ENCODE measurements around the gene CYP2C19.
"Not testable (repeated sequence)": the region's sequence is repeated elsewhere in the genome, so short reads cannot be mapped to it uniquely, and the experiment has no call there.

The CYP2C19 gene

DNA sequence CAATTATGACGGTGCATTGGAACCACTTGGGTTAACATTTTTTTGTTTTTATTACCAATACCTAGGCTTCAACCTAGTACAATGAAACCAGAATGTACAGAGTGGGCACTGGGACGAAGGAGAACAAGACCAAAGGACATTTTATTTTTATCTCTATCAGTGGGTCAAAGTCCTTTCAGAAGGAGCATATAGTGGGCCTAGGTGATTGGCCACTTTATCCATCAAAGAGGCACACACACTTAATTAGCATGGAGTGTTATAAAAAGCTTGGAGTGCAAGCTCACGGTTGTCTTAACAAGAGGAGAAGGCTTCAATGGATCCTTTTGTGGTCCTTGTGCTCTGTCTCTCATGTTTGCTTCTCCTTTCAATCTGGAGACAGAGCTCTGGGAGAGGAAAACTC, at the start of gene CYP2C19:
Gene CYP2C19 (plus strand): TSS at position 289 of the 400 bp plus-strand sequence. CDS start 25 bp downstream, at position 314.
- DNase-seq (ENCODE audit: low read depth, low spot score) = no peak

DNA sequence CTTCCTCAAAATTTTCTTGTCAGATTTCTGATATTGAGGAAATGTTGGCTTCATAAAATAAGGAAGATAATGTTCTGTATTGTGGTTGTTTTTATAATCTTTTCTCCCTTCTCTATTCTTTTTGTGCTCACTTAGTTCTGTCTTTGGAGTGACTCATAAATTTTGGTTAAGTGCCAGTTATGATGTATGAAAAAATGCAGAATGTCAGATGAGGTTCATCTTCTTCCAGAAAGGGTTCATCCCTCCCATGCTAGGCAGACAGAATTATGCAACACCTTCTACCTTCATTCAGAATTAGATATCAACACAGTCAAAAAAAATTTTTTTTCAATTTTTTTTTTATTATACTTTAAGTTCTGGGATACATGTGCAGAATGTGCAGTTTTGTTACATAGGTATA, 36.6 kb upstream of the CYP2C19 start:
- no peak for DNase-seq (ENCODE audit: low read depth, low spot score)

DNA sequence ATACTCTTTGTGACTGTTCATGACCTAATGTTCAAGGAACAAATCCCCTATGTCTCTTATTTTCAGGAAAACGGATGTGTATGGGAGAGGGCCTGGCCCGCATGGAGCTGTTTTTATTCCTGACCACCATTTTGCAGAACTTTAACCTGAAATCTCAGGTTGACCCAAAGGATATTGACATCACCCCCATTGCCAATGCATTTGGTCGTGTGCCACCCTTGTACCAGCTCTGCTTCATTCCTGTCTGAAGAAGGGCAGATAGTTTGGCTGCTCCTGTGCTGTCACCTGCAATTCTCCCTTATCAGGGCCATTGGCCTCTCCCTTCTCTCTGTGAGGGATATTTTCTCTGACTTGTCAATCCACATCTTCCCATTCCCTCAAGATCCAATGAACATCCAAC, 27.3 kb upstream of the CYP2C19 start:
- no peak for DNase-seq (ENCODE audit: low read depth, low spot score)

DNA sequence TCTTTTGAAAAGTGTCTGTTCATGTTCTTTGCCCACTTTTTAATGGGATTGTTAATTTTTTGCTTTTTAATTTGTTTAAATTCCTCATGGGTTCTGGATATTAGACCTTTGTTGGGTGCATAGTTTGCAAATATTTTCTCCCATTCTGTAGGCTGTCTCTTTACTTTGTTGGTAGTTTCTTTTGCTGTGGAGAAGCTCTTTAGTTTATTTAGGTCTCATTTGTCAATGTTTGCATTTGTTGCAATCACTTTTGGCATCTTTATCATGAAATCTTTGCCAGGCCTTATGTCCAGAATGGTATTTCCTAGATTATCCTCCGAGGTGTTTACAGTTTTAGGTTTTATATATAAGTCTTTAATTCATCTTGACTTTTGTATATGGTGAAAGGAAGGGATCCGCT, 23.9 kb upstream of the CYP2C19 start:
- no peak for DNase-seq (ENCODE audit: low read depth, low spot score)

DNA sequence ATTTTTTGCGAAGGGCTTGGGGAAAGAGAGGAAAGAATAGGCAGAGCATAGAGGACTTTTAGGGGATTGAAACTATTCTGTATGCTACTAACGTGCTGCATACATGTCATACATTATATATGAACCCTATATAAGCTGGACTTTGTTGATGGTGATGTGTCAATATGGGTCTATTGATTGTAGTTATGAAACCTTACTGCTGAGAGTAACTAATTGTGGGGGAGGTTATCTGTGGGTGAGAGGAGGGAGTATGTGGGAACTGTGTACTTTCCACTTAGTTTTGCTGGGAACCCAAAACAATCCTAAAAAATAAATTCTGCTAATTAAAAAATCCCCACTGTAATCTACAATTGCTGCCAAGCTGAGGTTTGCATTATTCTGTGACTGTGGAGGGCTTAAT, 15.3 kb upstream of the CYP2C19 start:
- no peak for DNase-seq (ENCODE audit: low read depth, low spot score)

DNA sequence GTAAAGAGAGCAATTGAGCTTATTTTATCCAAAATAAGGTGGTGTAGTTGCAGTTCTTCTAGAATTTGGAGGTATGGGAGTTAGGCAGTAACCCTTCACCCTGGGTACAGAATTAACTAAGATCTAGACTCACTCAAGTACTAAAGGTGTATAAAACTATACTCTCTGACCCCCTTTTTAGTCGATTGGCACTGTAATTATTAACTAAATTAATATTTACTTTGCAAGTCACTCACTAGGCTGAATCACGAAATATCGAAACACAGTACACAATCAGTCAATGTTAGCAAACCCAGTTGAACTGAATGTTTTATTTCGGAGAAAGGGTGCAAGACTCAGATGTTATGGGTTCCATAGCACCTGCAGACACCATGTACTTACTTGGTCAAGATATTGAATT, 14.6 kb upstream of the CYP2C19 start:
- DNase-seq (ENCODE audit: low read depth, low spot score) = no peak

DNA sequence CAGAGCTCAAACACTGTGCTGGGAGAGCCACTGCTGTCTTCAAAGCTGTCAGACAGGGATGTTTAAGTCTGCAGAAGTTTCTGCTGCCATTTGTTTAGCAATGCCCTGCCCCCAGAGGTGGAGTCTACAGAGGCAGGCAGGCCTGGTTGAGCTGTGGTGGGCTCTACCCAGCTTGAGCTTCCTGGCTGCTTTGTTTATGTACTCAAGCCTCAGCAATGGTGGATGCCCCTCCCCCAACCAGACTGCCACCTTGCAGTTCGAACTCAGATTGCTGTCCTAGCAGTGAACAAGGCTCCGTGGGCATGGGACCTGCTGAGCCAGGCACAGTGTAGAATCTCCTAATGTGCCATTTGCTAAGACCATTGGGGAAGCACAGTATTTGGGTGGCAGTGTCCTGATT, 4.6 kb upstream of the CYP2C19 start:
- DNase-seq (ENCODE audit: low read depth, low spot score) = peak; percentile 28

DNA sequence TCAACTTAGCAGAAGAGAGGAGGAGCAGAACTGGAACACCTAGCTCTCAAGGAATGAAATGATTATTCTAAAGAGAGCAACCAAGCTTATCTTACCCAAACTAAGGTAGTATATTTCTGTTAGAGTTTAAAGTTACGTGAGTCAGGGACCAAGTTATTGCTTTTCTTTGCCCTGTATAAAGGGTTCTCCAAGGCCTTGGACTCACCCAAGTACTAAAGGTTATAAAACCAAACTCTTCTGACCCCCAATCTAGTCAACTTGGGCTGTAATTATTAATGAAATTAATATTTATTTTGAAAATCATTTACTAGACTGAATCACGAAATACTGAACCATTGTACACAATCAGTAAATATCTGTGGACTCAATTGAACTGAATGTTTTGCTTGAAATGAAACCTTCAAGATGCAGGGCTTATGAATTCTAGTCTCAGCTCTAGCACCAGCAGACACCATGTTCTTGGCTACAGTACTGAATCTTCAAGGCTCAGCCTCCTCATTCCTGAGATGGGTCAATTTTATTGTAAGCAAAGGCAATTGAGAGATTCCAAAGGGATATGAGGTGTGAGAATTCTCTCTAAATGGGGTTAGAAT, 1.8 kb upstream of the CYP2C19 start:
- DNase-seq (ENCODE audit: low read depth, low spot score) = no peak

DNA sequence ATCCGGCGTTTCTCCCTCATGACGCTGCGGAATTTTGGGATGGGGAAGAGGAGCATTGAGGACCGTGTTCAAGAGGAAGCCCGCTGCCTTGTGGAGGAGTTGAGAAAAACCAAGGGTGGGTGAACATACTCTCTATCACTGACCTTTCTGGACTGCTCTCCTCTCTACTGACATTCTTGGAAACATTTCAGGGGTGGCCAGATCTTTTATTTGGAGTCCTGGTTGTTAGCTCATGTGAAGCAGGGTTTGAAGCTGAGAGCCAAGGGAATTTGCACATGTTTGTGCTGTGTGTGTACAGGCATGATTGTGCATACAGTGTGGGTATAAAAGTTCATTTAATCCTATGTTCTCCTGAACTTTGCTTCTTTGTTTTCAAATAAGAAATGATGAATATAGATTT, 12.9 kb downstream of the CYP2C19 start:
- not testable (repeated sequence) for DNase-seq (ENCODE audit: low read depth, low spot score)

DNA sequence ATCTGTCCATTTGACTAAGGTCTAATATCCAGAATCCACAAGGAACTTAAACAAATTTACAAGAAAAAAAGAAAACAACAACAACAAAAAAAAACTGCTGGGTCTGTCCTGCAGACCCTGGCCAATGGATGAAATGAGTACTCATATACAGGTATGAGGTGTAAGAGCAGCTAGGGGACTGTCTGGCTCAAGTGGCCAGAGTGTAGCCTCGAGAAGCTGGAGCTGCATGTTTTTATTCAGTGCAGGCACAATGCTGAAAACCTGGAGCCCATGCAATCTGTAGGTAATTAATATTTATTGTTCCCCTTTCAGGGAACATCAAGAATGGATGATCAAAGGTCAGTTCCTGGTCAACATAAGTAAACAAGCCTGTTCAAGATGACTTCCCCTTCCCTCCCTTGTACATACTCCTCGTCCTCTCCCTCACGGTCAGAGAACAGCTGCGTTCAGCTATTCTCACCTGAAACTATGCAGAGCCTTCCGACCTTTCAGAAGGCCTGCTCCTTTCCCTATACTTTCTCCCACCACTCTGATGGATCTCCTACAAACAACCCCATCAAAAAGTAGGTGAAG, 15.5 kb downstream of the CYP2C19 start:
- no peak for DNase-seq (ENCODE audit: low read depth, low spot score)

DNA sequence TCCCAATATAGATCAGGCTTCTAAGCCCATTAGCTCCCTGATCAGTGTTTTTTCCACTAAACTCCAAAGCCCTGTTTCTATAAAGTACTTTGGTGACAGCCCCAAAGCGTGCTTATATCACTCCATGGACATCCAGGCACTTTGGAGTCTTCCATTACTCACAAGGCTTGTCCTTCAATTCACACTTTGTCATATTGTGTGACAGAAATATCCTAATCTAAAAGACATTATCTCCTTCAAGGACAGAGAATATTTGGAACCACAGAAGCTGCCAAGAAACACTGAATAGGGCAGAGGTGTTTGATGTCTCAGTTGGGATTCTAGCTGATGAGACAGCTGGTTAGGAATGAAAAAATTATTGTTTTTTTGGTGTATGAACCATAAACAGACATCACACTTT, 18.4 kb downstream of the CYP2C19 start:
- no peak for DNase-seq (ENCODE audit: low read depth, low spot score)

DNA sequence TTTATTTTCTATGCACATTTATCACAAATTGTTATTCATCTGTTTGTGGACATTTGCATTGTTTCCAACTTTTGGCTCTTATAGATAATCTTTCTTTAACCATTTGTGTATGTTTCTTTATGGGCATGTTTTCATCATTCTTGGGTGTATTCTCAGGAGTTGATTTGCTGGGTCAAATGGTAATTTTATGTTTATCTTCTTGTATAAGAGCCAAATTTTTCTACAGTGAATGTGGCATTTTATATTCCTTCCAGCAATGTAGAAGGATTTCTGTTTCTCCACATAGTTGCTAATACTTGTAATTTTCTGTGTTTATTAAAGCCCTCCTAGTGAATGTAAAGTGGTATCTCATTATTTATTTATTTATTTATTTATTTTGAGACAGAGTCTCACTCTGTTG, 21.8 kb downstream of the CYP2C19 start:
- DNase-seq (ENCODE audit: low read depth, low spot score) = no peak

DNA sequence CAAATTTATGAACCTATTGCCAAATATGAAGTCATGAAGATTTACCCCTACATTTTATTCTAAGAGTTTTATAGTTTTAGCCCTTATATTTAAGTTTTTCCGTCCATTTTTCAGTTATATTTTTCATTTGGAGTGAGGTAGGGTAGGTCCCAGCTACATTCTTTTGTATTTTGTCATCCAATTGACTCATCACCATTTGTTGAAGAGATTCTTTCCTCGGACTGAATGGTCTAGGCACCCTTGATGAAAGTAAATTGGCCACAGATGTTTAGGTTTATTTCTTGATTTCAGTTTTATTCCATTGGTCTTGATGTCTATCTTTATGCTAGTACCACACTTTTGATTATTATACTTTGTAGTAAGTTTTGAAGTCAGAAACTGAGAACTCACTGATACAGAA, 22.7 kb downstream of the CYP2C19 start:
- DNase-seq (ENCODE audit: low read depth, low spot score) = no peak

DNA sequence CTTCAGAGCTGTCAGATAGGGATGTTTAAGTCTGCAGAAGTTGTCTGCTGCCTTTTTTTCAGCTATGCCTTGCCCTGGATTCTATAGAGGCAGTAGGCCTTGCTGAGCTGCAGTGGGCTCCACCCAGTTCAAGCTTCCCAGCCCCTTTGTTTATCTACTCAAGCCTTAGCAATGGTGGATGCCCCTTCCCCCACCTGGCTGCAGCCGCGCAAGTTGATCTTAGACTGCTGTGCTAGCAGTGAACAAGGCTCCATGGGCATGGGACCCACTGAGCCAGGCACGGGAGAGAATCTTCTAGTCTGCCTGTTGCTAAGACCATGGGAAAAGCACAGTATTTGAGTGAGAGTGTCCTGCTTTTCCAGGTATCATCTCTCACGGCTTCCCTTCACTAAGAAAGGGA, 38.1 kb downstream of the CYP2C19 start:
- DNase-seq (ENCODE audit: low read depth, low spot score) = not testable (repeated sequence)

DNA sequence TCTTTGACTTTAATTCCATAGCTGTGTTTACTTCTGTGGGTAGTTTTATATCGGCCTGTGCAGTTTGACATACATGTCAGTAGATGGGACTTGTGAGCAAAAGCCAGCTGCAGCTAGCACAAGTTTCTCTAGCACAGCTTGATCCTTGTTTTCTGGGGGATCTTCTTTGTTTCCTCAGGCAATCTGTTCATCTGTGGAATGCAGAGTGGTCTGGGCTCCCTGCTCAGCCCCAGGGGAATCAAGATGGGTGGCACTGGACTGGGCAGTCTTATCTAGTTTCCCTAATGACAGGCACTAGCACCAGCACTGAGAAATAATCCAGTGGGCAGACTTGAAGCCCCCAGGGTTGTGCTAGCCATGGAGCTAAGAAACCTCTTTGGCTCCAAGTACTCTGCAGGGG, 40.8 kb downstream of the CYP2C19 start:
- peak; percentile 3 for DNase-seq (ENCODE audit: low read depth, low spot score)

DNA sequence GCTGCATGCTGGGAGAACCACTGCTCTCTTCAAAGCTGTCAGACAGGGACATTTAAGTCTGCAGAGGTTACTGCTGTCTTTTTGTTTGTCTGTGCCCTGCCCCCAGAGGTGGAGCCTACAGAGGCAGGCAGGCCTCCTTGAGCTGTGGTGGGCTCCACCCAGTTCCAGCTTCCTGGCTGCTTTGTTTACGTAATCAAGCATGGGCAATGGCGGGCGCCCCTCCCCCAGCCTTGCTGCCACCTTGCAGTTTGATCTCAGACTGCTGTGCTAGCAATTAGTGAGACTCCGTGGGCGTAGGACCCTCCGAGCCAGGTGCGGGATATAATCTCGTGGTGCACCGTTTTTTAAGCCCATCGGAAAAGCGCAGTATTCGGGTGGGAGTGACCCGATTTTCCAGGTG, 67.5 kb downstream of the CYP2C19 start:
- DNase-seq (ENCODE audit: low read depth, low spot score) = not testable (repeated sequence)

DNA sequence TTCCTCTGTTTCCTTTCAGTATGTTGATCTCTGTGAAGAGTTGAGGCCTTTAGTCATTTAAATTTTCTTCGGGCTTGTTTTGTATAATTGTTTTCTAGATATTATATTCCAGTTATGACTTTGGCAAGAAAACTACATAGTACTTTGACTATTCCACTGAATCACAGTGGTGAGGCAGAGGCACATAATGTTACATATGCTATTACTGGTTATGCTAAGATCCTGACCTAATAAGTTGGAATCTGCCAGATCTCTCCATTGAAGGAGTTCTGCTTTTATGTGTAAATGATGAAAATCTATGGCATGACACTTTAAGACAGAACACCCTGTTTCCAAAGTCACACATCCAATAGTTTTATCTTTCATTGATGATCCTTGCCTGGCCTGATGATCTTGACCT, 83.7 kb downstream of the CYP2C19 start:
- DNase-seq (ENCODE audit: low read depth, low spot score) = no peak

DNA sequence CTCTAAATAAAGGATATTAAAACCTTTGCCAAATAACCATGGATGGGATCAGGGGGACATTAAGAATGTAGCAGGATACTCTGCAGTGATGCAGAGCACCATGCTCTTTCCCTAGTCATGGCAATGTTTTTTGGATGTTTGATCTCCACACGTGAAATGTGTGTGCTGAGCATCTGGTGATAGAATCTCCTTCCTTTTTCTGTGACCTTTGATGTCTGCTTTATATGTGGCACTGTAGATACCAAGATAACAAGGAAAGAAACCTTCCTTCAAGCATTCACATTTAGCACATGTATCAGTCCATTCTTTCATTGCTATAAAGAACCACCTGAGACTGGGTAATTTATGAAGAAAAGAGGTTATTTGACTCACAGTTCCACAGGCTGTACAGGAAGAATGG, 88.3 kb downstream of the CYP2C19 start:
- DNase-seq (ENCODE audit: low read depth, low spot score) = no peak

DNA sequence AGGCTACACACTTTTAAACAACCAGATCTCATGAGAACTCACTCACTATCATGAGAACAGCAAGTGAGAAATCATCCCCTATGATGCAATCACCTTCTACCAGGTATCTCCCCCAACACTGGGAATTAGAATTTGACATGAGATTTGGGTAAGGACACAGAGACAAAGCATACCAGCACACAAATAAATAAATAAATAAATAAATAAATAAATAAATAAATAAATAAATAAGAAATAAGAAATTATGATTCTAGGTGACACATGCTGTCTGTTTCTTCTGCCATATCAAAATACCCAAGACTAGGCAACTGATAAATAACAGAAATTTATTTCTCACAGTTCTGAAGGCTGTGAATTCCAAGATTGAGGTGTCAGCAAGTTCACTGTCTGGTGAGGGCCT, 88.8 kb downstream of the CYP2C19 start:
- no peak for DNase-seq (ENCODE audit: low read depth, low spot score)

DNA sequence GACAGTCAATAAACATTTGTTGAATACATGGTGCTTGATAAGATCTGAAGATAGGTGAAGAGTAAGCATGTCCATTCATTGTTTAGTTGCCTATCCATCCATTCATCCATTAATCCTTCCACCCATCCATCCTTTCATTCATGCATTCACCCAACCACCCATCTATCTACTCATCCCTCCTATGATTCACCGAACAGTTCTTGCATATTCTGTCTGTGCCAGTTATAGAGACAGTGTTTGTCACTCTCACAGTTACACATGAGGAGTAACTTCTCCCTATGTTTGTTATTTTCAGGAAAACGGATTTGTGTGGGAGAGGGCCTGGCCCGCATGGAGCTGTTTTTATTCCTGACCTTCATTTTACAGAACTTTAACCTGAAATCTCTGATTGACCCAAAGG, 90.0 kb downstream of the CYP2C19 start:
- no peak for DNase-seq (ENCODE audit: low read depth, low spot score)

DNA sequence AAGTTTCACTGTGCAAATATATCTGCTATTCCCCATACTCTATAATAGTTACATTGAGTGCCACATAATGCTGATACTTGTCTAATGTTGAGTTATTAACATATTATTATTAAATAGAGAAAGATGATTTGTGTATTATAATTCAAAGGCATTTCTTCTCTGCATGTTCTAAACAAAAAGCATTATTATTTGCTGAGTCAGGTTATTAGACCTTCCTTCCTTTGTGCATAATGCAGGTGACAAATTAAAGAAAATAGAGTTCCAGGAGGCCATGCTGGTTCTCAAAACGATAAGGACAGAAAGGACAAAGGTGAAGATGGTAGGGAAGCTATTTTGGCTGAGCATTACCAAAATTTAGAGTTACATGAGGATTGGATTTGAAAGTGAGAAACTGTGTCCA, 90.6 kb downstream of the CYP2C19 start:
- no peak for DNase-seq (ENCODE audit: low read depth, low spot score)

DNA sequence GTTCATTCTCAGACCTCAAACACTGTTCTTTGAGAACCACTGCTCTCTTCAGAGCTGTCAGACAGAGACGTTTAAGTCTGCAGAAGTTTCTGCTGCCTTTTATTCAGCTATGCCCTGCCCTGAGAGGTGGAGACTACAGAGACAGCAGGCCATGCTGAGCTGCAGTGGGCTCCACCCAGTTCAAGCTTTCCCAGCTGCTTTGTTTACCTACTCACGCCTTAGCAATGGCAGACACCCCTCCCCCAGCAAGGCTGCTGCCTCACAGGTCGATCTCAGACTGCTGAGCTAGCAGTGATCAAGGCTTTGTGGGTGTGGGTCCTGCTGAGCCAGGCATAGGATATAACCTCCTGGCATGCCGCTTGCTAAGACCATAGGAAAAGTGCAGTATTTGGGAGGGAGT, 95.5 kb downstream of the CYP2C19 start:
- no peak for DNase-seq (ENCODE audit: low read depth, low spot score)

DNA sequence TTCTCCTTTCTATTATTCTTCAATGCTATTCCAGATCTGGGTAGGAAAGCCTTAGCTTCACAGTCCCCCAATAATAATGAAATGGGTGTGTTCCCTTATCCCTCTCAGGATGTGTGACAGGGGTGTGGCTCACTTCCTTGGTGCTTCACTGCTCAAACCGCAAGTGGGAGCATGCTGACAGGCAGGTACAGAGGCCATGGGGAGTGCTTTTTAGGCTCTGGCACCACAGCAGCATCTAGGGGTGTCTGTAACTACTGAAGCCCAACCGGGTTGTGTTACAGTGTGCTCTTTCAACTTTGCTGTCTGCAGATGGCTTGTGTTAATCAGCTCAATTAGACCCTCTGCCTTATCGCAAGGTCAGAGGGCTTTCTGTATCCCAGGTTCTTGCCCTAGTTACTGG, 96.6 kb downstream of the CYP2C19 start:
- no peak for DNase-seq (ENCODE audit: low read depth, low spot score)

DNA sequence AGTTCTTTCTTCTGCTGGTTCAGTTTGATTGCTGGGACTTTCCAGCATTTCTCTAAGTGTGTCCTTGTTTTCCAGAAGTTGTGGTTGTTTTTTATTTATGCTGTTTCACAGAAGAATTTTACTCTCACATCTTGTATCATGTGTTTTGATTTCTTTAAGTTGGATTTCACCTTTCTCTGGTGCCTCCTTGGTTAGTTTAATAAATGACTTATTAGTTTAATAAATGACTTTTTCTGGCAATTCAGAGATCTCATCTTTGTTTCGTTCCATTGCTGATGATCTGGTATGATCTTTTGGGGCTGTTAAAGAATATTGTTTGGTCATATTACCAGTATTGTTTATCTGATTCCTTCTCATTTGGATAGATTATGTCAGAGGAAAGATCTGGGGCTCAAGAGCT, 116.2 kb downstream of the CYP2C19 start:
- no peak for DNase-seq (ENCODE audit: low read depth, low spot score)

All from iPS DF 19.7 (cell line).